ENCODE measurements around the gene HAUS5. TPM values are rescaled to one million over a fixed set of nuclear protein-coding genes. Genes with fewer than 3 reads are reported as not detected.

Gene HAUS5
- total RNA-seq, 1 experiment from 2014 or later, result 32.9 TPM

- no peaks in the 10 kb centered on the region for H3K79me2 ChIP-seq (ENCODE audit: insufficient read depth, low read length)
- no peak overlapping the region for H3K27ac ChIP-seq (ENCODE audit: insufficient read length, low read depth, low read length)
- Mint-ChIP-seq H3K27me3 (ENCODE audit: low read depth) (peaks cover 24% of the 10 kb centered on the region), H3K4me1 (peaks cover 34 to 42% of the 10 kb centered on the region in 2 experiments), H3K9me3 (no peaks in the 10 kb centered on the region; a peak in 1 of 5 replicates), H3K36me3 (ENCODE audit: insufficient read depth in 1 of 3, low read depth in 3 of 3) (peaks cover 0 to 9% (median 6%) of the 10 kb centered on the region in 3 experiments; a peak in 5 of 7 replicates), H3K27ac (no peak overlapping the region), H3K4me3 (peak overlapping the region; percentile 66 to 91)
- H2BK15ac ChIP-seq (ENCODE audit: low read depth, low read length), result no peak overlapping the region
- H3K18ac ChIP-seq (ENCODE audit: insufficient read length, low read depth, low read length), result peak overlapping the region; percentile 46
- H3K23ac ChIP-seq (ENCODE audit: insufficient read length, low read depth, low read length), result no peak overlapping the region
- no peak overlapping the region for H3K14ac ChIP-seq (ENCODE audit: insufficient read depth, low read length)
- H2BK12ac ChIP-seq (ENCODE audit: insufficient read length, low read depth, low read length), result no peak overlapping the region
- no peaks in the 10 kb centered on the region; the same call in 1 of the 2 replicates for H3K27me3 ChIP-seq (ENCODE audit: insufficient read depth, low read length)
- no peaks in the 10 kb centered on the region for H3K79me1 ChIP-seq (ENCODE audit: insufficient read depth, low read depth, low read length, poor library complexity, severe bottlenecking)
- no peak overlapping the region for H2BK5ac ChIP-seq (ENCODE audit: insufficient read length, low read length)
- H3K4me2 ChIP-seq (ENCODE audit: insufficient read depth, insufficient read length, low read length), result peak overlapping the region; percentile 22
- H3T11ph ChIP-seq (ENCODE audit: low read length), result no peak overlapping the region
- H3K9ac ChIP-seq (ENCODE audit: extremely low read depth, insufficient read length, low read length), result no peak overlapping the region
- peaks cover 15% of the 10 kb centered on the region for H3K23me2 ChIP-seq (ENCODE audit: insufficient read length, low read depth, low read length, poor library complexity, severe bottlenecking)
- no CpG with 5 or more reads among the region's 10 CpGs for WGBS (ENCODE audit: extremely low coverage, insufficient read length, low lambda C conversion rate)
- peak overlapping the region; percentile 18; the same call in 1 of the 2 replicates for H3K4ac ChIP-seq (ENCODE audit: low read depth, low read length)
- H2AFZ ChIP-seq (ENCODE audit: low read length), result no peak overlapping the region
- TF ChIP-seq, protein P1, sequence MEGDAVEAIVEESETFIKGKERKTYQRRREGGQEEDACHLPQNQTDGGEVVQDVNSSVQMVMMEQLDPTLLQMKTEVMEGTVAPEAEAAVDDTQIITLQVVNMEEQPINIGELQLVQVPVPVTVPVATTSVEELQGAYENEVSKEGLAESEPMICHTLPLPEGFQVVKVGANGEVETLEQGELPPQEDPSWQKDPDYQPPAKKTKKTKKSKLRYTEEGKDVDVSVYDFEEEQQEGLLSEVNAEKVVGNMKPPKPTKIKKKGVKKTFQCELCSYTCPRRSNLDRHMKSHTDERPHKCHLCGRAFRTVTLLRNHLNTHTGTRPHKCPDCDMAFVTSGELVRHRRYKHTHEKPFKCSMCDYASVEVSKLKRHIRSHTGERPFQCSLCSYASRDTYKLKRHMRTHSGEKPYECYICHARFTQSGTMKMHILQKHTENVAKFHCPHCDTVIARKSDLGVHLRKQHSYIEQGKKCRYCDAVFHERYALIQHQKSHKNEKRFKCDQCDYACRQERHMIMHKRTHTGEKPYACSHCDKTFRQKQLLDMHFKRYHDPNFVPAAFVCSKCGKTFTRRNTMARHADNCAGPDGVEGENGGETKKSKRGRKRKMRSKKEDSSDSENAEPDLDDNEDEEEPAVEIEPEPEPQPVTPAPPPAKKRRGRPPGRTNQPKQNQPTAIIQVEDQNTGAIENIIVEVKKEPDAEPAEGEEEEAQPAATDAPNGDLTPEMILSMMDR (conservative IDR thresholded peaks at IDR 0.05), result no peak
- no peak overlapping the region for H3K56ac ChIP-seq (ENCODE audit: insufficient read length, low read depth, low read length)
- H2AK5ac ChIP-seq (ENCODE audit: insufficient read length, low read length), result no peak overlapping the region
- peaks cover 10% of the 10 kb centered on the region; the same call in 1 of the 2 replicates for H3K4me1 ChIP-seq (ENCODE audit: insufficient read depth, low read length)
- peak; percentile 39 for DNase-seq
- no peak overlapping the region for H4K8ac ChIP-seq (replicated peaks; ENCODE audit: insufficient read length, low read depth, low read length)
- no peak overlapping the region for H4K5ac ChIP-seq (ENCODE audit: insufficient read length, low read depth, low read length)
- no peaks in the 10 kb centered on the region for H4K20me1 ChIP-seq (ENCODE audit: control insufficient read depth, insufficient read depth, insufficient read length)
- no peak overlapping the region for H2BK120ac ChIP-seq (ENCODE audit: low read depth, low read length, poor library complexity, severe bottlenecking)
- no peaks in the 10 kb centered on the region for H3K9me3 ChIP-seq (ENCODE audit: control insufficient read depth, low read depth, low read length)
- H4K91ac ChIP-seq (ENCODE audit: insufficient read length, low read depth, low read length), result no peak overlapping the region
- H2BK20ac ChIP-seq (ENCODE audit: low read depth, low read length, poor library complexity, severe bottlenecking), result peak overlapping the region; percentile 78
Measured at GRCh38 chr19:35642312-35642711, 29.8 kb downstream of the HAUS5 start.

Data from H9 (cell line).